GM12865 (cell line): ENCODE measurements around the gene ZRANB3.
"Not testable (repeated sequence)": the region's sequence is repeated elsewhere in the genome, so short reads cannot be mapped to it uniquely, and the experiment has no call there.

Experiments used
- DNase-seq: peaks from one replicate; pipeline ENCODE4 v3.0.0; 2010; ENCODE audit warnings: low read depth
- H3K4me3 ChIP-seq: 2 replicates; pipeline ENCODE4 v1.5.1; 2011; ENCODE audit warnings: mild to moderate bottlenecking, low read depth, low read length, control low read depth
- TF ChIP-seq, protein P1 (sequence below): IDR thresholded peaks from 2 replicates; pipeline ENCODE4 v1.5.1; 2011; ENCODE audit warnings: low read length, control low read depth, low read depth, inconsistent platforms; ENCODE audit not compliant: insufficient read depth; ENCODE audit errors: missing control alignments

Gene ZRANB3

DNA sequence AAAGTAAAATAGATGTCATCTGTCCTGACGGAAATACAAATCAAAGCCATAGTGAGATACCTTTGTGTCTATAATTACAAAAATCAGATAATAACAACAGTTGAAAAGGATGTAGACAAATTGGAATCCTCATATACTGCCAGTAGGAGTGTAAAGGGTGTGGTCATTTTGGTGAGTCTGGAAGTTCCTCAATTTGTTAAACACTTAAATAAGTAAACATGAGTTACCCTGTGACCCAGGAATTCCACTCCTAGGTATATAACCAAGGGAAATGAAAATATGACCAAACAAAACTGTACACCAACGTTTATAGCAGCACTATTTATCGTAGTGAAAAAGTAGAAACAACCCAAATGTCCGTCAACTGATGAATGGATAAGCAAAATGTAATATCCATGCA lies 24.3 kb upstream of the ZRANB3 start:
- TF ChIP-seq, protein P1, sequence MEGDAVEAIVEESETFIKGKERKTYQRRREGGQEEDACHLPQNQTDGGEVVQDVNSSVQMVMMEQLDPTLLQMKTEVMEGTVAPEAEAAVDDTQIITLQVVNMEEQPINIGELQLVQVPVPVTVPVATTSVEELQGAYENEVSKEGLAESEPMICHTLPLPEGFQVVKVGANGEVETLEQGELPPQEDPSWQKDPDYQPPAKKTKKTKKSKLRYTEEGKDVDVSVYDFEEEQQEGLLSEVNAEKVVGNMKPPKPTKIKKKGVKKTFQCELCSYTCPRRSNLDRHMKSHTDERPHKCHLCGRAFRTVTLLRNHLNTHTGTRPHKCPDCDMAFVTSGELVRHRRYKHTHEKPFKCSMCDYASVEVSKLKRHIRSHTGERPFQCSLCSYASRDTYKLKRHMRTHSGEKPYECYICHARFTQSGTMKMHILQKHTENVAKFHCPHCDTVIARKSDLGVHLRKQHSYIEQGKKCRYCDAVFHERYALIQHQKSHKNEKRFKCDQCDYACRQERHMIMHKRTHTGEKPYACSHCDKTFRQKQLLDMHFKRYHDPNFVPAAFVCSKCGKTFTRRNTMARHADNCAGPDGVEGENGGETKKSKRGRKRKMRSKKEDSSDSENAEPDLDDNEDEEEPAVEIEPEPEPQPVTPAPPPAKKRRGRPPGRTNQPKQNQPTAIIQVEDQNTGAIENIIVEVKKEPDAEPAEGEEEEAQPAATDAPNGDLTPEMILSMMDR: no peak
- DNase-seq: no peak

DNA sequence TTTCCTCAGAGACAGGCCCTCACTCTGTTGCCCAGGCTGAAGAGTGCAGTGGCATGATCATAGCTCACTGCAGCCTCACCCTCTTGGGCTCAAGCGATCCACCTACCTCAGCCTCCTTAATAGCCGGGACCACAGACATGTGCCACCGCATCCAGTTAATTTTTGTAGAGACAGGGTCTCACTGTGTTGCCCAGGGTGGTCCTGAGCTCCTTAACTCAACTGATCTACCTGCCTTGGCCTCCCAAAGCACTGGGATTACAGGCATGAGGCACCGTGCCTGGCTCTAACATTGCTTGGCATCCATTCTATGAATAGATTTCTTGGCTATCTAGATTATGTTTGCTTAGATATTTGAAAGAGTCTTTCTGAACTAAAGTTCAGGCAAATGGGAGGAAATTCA lies 21.9 kb upstream of the ZRANB3 start:
- no peak for DNase-seq
- TF ChIP-seq, protein P1: no peak

More for the DNA sequence above, 24.3 kb upstream of the ZRANB3 start:
- no peak overlapping the region for H3K4me3 ChIP-seq

DNA sequence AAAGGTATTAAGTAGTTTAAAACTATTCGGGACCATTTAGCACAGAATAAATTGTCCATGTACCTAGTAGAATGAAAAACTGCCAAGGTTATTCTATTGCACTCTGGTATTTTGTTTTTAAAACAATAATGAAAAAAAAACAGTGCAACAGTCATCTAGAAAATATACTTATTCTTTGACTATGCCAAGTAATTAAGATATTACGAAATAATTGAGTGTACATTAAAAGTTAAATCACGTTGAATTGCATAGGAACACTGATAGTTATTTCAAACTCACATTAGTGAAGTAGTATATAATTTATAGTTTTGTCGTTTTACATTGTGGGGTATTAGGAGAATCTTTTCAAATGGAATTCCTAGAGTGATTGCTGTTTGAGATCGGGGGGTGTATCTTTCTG lies 20.3 kb upstream of the ZRANB3 start:
- no peak overlapping the region for H3K4me3 ChIP-seq
- TF ChIP-seq, protein P1: no peak
- DNase-seq: no peak

More for the DNA sequence above, 21.9 kb upstream of the ZRANB3 start:
- no peak overlapping the region for H3K4me3 ChIP-seq

DNA sequence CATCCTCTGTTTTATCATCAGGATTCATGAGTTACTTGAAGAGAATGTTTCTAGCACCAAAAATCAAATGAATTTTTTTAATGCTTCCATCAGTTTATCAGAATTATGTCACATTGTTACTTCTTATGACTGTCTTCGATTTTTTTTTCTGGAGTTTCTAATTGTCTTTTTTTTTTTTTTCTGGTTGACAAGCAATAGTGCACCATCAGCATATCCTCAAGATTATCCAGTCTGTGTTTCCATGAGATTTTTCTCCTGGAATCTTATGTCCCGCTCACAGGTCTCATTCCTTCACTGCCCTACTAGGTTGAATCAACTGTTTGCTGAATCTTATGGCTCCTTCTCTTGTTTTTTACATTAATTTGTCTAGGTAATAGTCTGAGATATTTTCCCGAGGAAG lies 16.3 kb upstream of the ZRANB3 start:
- no peak overlapping the region for H3K4me3 ChIP-seq
- DNase-seq: no peak
- TF ChIP-seq, protein P1: no peak

DNA sequence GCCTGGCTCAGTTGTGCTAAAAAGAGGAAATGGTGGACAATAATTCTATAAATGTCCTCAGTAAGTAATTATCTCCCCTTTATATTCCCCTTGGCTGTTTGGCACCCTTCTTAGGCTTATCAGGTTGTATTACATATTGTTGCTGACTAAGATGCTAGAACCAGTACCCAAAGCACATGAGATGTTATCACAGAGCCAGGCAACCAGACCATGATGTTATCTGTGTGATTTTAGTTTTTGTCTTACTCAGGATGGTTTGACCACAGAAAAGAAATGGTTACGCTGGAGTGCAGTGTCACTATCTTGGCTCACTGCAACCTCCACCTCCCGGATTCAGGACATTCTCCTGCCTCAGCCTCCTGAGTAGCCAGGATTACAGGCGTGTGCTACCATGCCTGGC lies 15.4 kb upstream of the ZRANB3 start:
- TF ChIP-seq, protein P1: no peak
- H3K4me3 ChIP-seq: no peak overlapping the region
- no peak for DNase-seq

DNA sequence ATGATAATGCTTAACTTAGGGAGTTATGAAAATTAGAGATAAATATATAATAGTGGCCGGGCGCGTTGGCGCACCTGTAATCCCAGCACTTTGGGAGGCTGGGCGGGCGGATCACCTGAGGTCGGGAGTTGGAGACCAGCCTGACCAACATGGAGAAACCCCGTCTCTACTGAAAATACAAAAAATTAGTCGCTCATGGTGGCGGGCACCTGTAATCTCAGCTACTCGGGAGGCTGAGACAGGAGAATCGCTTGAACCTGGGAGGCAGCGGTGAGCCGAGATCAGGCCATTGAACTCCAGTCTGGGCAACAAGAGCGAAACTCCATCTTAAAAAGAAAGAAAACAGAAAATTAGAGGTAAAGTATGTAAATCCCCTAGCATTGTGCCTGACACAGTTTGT lies 2.5 kb upstream of the ZRANB3 start:
- not testable (repeated sequence) for H3K4me3 ChIP-seq, DNase-seq

DNA sequence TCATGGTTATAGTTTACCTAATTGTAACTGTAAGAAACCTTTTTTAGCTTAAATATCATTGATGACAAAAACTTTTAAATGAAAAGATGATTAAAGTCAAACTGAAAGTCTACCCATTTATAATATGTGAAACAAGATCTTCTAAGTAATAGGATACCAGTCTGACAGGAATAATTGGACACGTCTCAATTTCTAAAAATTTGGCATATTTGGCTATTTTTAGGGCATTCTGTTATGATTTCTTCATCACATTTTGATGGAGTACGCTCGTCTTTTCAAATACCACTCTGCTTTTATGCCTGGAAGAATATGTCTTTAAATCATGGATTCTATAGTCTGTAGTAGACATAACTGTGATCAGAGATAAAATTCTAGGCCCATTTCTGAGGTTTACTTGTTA lies 1.6 kb upstream of the ZRANB3 start:
- H3K4me3 ChIP-seq: peak overlapping the region; percentile 65
- TF ChIP-seq, protein P1: no peak
- DNase-seq: no peak
